Mesangial cell (primary cell): ENCODE data around the gene ANO5. TPM values are rescaled to one million over a fixed set of nuclear protein-coding genes. Genes with fewer than 3 reads are reported as not detected.

Experiments used
- total RNA-seq: library from RNA; depleted of rRNA; stranded (reverse); fragments of >200 nt; gene quantifications from 2 replicates; pipeline ENCODE4 v1.2.3, GENCODE V29; 2015

Gene ANO5
- total RNA-seq: 0.76 and 0.98 TPM in 2 replicates

GRCh38 chr11:22192642-22193347 is at the start of gene ANO5:
Gene ANO5, plus strand, starts transcription at chr11:22193085. Its CDS starts 408 bp downstream, at chr11:22193493.

Other genes with a start within 250 kb of the ANO5 start
- not detected in 2 replicates for gene SLC17A6, start 145.3 kb downstream of the ANO5 start, total RNA-seq